Esophagus (tissue), 2 donors: ENCODE data around the gene VENTX. TPM values are rescaled to one million over a fixed set of nuclear protein-coding genes. Genes with fewer than 3 reads are reported as not detected.

ENCODE experiments used
- H3K27ac ChIP-seq, 2 donors: one replicate each; pipeline ENCODE4 v1.5.1; 2013; ENCODE audit warnings: low read depth in 2 of 2, mild to moderate bottlenecking in 2 of 2, inconsistent platforms in 1 of 2, low read length in 1 of 2, moderate library complexity in 1 of 2
- H3K27me3 ChIP-seq, 2 donors: one replicate each; pipeline ENCODE4 v1.6.1; 2013; ENCODE audit warnings: low read length in 2 of 2, control low read depth in 1 of 2, mild to moderate bottlenecking in 1 of 2; ENCODE audit not compliant: insufficient read depth in 2 of 2, control insufficient read depth in 1 of 2
- H3K36me3 ChIP-seq, 2 donors: one replicate each; pipeline ENCODE4 v1.6.1; 2013; ENCODE audit warnings: low read length in 1 of 2; ENCODE audit not compliant: control insufficient read depth in 2 of 2, insufficient read depth in 2 of 2
- H3K4me1 ChIP-seq, 2 donors: one replicate each; pipeline ENCODE4 v1.6.1; 2013; ENCODE audit warnings: low read length in 1 of 2; ENCODE audit not compliant: control insufficient read depth in 2 of 2, insufficient read depth in 2 of 2
- H3K4me3 ChIP-seq, 2 donors: one replicate each; pipeline ENCODE4 v1.5.1; 2013; ENCODE audit warnings: low read length in 2 of 2, mild to moderate bottlenecking in 2 of 2, low read depth in 1 of 2, moderate library complexity in 1 of 2
- H3K9me3 ChIP-seq, 2 donors: one replicate each; pipeline ENCODE4 v1.6.1; 2013; ENCODE audit warnings: mild to moderate bottlenecking in 2 of 2, low read depth in 1 of 2, low read length in 1 of 2, moderate library complexity in 1 of 2; ENCODE audit not compliant: control insufficient read depth in 2 of 2, insufficient read depth in 1 of 2
- WGBS, 2 donors: extraction: QIAGEN DNeasy Blood & Tissue Kit; methylation state at CpG; one replicate each; pipeline ENCODE4 v1.1.7; 2013; 5-methylcytosine and 5-hydroxymethylcytosine counted together
- polyA plus RNA-seq, 2 donors: library from polyadenylated mRNA; stranded (reverse); fragments of 200-250 nt; gene quantifications; one replicate each; pipeline ENCODE4 v1.2.3, GENCODE V29; 2013
- donor health status: healthy with polysubstance abuse.
- donor health status: Bipolar disorder and iron deficiency.

Gene VENTX
- polyA plus RNA-seq, 2 donors, result 0.12 to 0.37 TPM

- Histone ChIP-seq H3K36me3 (peaks cover 0 to 6% of the 10 kb centered on the region in 2 donors), H3K4me1 (peaks cover 2 to 5% of the 10 kb centered on the region in 2 donors), H3K27ac (no peak overlapping the region), H3K9me3 (no peaks in the 10 kb centered on the region), H3K27me3 (no peaks in the 10 kb centered on the region), H3K4me3 (no peak overlapping the region)
- WGBS, 2 donors, result 62 to 63% methylated on average over 28 of the region's 28 CpGs
Measured at GRCh38 chr10:133273534-133274143, 36.0 kb downstream of the VENTX start.

- peaks cover 0 to 15% of the 10 kb centered on the region in 2 donors for H3K36me3 ChIP-seq
- peak overlapping the region in 1 of 2 donors; percentile 19 for H3K27ac ChIP-seq
- H3K4me1 ChIP-seq, result peaks cover 2 to 5% of the 10 kb centered on the region in 2 donors
- WGBS, 2 donors, result 24 to 27% methylated on average over 26 of the region's 26 CpGs
- H3K4me3 ChIP-seq, result peak overlapping the region; percentile 2 to 32
- no peaks in the 10 kb centered on the region for H3K27me3 ChIP-seq
- H3K9me3 ChIP-seq, result no peaks in the 10 kb centered on the region
Measured at GRCh38 chr10:133274751-133275683, 37.4 kb downstream of the VENTX start.

- 22 to 30% methylated on average over 12 of the region's 12 CpGs for WGBS, 2 donors
- Histone ChIP-seq H3K4me1 (peaks cover 2 to 5% of the 10 kb centered on the region in 2 donors), H3K27ac (no peak overlapping the region), H3K27me3 (no peaks in the 10 kb centered on the region), H3K36me3 (peaks cover 0 to 19% of the 10 kb centered on the region in 2 donors), H3K4me3 (peak overlapping the region; percentile 2 to 32), H3K9me3 (no peaks in the 10 kb centered on the region)
Measured at GRCh38 chr10:133275684-133276092, 38.0 kb downstream of the VENTX start.

- no peak overlapping the region for H3K27ac ChIP-seq
Measured at GRCh38 chr10:133276100-133276434, 38.4 kb downstream of the VENTX start.

GRCh38 chr10:133276435-133277201 is 39.0 kb downstream of the VENTX start, which contains the start of gene ADAM8:
ADAM8 (minus strand) TSS chr10:133276868; CDS start chr10:133276817, 51 bp downstream.
- Histone ChIP-seq H3K4me1 (peaks cover 2 to 5% of the 10 kb centered on the region in 2 donors), H3K27ac (no peak within 1 kb of the TSS), H3K9me3 (no peaks in the 10 kb centered on the region), H3K36me3 (peaks cover 0 to 23% of the 10 kb centered on the region in 2 donors), H3K4me3 (peak within 1 kb of the TSS; percentile 21 to 32), H3K27me3 (no peaks in the 10 kb centered on the region)
- WGBS, 2 donors, result 6 to 8% methylated on average over 52 to 63 of the region's 63 CpGs

More at GRCh38 chr10:133276100-133276434, 38.4 kb downstream of the VENTX start:
- H3K36me3 ChIP-seq, result peaks cover 0 to 19% of the 10 kb centered on the region in 2 donors
- H3K27me3 ChIP-seq, result no peaks in the 10 kb centered on the region
- H3K4me3 ChIP-seq, result peak overlapping the region; percentile 21 to 32
- H3K9me3 ChIP-seq, result no peaks in the 10 kb centered on the region
- H3K4me1 ChIP-seq, result peaks cover 2 to 5% of the 10 kb centered on the region in 2 donors
- WGBS, 2 donors, result 16 to 21% methylated on average over 6 of the region's 6 CpGs

GRCh38 chr10:133277277-133277992 is 39.8 kb downstream of the VENTX start:
- H3K9me3 ChIP-seq, result no peaks in the 10 kb centered on the region
- H3K27ac ChIP-seq, result no peak overlapping the region
- no peak overlapping the region for H3K4me3 ChIP-seq
- H3K36me3 ChIP-seq, result peaks cover 4 to 31% of the 10 kb centered on the region in 2 donors
- WGBS, 2 donors, result 64% methylated on average over 25 of the region's 25 CpGs
- no peaks in the 10 kb centered on the region for H3K27me3 ChIP-seq
- peaks cover 2 to 5% of the 10 kb centered on the region in 2 donors for H3K4me1 ChIP-seq

GRCh38 chr10:133277993-133278576 is 40.4 kb downstream of the VENTX start:
- 66% methylated on average over 12 of the region's 12 CpGs for WGBS, 2 donors
- H3K36me3 ChIP-seq, result peaks cover 7 to 37% of the 10 kb centered on the region in 2 donors
- no peaks in the 10 kb centered on the region for H3K27me3 ChIP-seq
- H3K9me3 ChIP-seq, result no peaks in the 10 kb centered on the region
- peak overlapping the region; percentile 23 to 29 for H3K27ac ChIP-seq
- no peak overlapping the region for H3K4me3 ChIP-seq
- H3K4me1 ChIP-seq, result peaks cover 2 to 5% of the 10 kb centered on the region in 2 donors

GRCh38 chr10:133278577-133279265 is 41.1 kb downstream of the VENTX start:
- Histone ChIP-seq H3K36me3 (peaks cover 7 to 44% of the 10 kb centered on the region in 2 donors), H3K4me3 (no peak overlapping the region), H3K27me3 (no peaks in the 10 kb centered on the region), H3K9me3 (no peaks in the 10 kb centered on the region), H3K27ac (peak overlapping the region; percentile 37 to 51), H3K4me1 (peaks cover 2 to 5% of the 10 kb centered on the region in 2 donors)
- WGBS, 2 donors, result 53 to 59% methylated on average over 19 of the region's 19 CpGs
